HG02970 (cell line): ENCODE data around the gene EIF4E2.
A peak's percentile ranks its signal among the peaks of the same experiment; 100 is the strongest.

Experiments used
- ATAC-seq: cut with Tn5 transposase; IDR thresholded peaks from one replicate; pipeline ENCODE4 v1.9.1; 2021; ENCODE audit warnings: mild to moderate bottlenecking, moderate library complexity, moderate number of reproducible peaks; ENCODE audit not compliant: unreplicated experiment, low FRiP score

Gene EIF4E2

DNA sequence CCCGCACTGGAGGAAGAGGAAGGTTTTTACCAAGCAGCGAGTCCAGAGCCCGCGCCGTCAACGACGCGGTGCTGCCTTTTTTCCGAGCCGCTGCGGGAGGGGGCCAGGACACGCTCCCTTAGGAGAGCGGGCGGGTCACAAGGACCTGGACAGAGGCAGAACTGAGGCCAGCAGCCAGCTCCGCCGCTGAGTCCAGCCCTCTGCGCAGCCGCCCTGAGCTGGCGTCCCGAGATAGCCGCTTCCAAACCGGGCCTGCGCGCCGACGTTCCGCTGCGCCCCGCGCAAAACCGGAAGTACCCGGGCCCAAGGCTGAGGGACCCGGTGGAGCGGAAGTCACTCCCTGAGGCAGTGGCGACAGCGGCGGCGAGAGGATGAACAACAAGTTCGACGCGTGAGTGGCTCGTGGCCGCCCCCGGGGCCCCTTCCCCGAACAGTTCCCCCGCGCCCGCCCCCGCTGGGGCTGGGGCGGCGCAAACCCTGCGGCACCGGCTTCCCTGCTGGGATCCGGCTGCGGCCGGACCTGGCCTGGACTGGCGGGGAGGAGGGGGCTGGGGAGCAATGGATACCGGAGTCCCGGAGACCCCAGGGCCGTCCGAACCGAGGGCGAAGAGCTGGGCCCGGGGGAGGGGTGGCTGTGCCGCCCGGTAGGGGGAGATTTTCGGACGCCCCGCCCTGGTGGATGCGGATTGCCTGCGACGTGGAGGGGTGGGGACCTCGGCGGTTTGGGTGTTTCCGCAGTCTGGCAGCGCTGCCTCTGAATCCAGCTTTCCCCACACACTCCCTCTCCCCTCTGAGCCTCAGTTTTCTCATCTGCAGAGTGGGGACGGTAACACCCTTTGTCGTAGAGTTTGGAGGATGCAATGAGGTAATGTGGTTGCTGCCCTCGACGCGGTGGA, at the start of gene EIF4E2, which contains the start of gene TIGD1:
TSS of gene EIF4E2 (plus strand) at position 336 of the 896 bp plus-strand sequence. CDS start at position 372, 36 bp downstream.
TSS of gene TIGD1 (minus strand) at position 204 of the 896 bp plus-strand sequence. CDS start 675 bp downstream, outside the sequence.
- ATAC-seq: peak; percentile 89

GRCh38 chr2:232501331-232501771, 49.1 kb upstream of the EIF4E2 start:
- ATAC-seq: no peak

- no peak for ATAC-seq
Observed at GRCh38 chr2:232501794-232502390, 48.6 kb upstream of the EIF4E2 start.

DNA sequence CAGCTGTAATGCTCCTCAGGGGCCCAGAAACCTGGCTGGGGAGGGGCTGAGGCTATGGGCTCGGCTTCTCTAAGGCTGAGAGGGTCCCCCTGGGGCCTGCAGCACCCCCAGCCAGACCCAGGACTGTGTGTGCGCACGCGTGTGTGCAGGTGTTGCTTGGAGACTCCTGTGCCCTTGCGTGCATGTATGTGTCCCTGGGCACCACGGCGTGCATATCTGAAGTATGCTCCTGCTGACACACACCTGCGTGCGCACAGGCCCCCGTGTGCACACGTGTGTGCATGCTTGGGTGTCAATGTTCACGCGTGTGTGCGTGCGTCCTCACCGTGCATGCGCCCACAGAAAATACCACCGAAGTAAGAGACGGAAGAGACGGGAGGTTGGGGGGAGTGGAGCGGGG, 48.0 kb upstream of the EIF4E2 start:
- no peak for ATAC-seq

GRCh38 chr2:232502911-232503808, 47.3 kb upstream of the EIF4E2 start:
- no peak for ATAC-seq

GRCh38 chr2:232503809-232504323, 46.6 kb upstream of the EIF4E2 start:
- ATAC-seq: no peak

GRCh38 chr2:232504438-232504837, 46.1 kb upstream of the EIF4E2 start:
- no peak for ATAC-seq

- ATAC-seq: no peak
Observed at GRCh38 chr2:232505856-232506255, 44.6 kb upstream of the EIF4E2 start.

GRCh38 chr2:232506709-232507108, 43.8 kb upstream of the EIF4E2 start:
- ATAC-seq: no peak

DNA sequence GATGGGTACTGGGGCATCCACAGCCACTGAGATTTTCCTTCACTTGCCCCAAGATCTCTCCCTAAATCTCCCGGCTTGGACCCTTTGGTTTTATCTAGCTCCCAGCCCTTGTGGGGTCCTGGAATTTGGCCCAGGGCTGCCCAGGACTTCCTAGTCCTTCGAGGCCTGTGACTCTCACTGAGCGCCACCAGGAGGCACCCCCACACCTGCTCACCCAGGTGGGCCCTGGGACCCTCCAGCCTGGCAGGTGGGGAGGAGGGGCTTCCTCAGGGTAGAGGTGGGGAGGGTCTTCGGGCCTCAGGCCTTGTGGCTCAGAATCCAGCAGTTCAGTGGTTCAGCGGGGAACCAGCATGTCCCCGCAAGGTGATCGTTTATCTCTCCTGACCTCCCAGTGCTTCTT, 42.2 kb upstream of the EIF4E2 start:
- no peak for ATAC-seq

DNA sequence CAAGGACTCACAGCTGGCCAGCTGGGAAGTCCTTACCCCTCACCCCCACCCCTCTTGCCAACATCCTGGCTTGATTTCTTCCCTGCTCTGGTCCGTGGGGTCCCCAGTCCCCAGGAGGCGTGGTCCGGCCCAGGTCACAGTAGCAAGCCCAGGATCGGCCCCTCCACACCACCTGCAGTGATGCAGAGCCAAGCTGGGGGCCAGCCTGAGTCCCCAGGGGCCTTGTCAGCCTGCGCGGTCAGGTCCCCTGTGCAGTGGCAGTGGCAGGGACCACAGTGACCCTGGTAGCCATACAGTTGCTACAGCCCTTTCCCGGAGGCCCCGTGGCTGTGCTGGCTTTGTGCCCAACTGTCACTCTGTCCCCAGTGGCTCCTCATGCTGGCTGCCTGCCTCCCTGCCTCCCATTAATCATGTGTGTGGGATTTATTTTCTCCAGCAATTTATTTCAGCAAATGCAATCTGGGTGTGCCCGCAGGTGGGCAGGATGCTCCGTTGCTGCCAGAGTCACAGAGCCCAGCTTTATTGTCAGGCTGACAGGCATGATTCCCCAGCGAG, 39.1 kb upstream of the EIF4E2 start:
- no peak for ATAC-seq

DNA sequence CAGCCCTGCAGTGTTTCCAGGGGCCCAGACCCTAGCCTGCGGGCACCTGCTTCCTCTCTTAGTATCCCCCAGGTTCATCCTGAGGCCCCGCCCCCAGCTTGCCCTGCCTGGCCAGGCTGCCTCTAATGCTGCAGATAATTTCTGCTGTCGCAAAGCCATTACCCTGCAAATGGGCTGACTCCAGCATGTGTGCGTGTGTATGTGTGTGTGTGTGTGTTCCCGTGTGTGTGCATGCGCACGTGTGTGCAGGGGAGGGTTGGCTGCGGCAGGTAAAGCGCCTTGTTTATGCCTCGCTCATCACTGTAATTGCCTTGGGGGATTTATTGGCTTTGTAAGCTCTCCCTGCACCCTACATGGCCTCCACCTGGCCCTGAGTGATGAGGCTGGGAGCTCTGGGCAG, 37.9 kb upstream of the EIF4E2 start:
- no peak for ATAC-seq

DNA sequence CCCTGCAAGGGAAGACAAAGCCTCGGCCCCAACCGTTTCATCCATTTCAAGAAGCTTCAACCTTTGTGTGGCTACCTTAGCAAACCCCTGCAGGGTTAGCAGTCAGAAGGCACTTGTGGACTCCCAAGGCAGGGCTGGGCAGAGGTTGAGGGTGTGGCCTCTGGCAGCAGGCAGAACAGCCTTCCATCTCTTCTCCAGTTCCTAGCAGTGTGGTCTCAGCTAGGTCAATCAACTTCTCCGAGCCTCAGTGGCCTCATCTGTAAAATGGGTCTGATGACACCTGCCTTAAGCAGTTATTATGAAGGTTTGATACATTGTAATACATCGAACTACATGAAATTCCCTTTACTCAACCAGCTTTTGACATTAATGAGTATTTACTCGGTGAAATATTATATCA, 37.1 kb upstream of the EIF4E2 start:
- ATAC-seq: no peak

GRCh38 chr2:232515639-232516038, 34.9 kb upstream of the EIF4E2 start:
- ATAC-seq: no peak

DNA sequence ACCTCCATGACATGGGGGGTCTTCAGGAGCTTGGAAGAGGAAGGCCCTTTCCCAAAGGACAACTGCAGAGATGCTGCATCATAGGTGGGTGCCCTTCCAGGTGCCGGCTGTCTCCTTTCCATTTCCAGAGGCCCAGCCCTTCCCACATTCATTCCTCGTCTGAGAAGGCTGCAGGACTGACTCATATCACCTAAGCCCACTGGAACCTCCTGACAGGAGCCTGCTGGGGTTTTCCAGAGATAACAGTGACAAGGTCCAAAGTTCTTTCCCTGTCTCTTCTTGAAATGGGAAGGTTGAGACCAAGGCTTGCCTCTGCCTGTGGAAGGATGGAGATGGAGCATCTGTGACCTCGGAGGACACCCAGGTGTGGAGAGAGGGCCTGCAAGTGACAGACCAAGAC, 33.9 kb upstream of the EIF4E2 start:
- ATAC-seq: no peak

DNA sequence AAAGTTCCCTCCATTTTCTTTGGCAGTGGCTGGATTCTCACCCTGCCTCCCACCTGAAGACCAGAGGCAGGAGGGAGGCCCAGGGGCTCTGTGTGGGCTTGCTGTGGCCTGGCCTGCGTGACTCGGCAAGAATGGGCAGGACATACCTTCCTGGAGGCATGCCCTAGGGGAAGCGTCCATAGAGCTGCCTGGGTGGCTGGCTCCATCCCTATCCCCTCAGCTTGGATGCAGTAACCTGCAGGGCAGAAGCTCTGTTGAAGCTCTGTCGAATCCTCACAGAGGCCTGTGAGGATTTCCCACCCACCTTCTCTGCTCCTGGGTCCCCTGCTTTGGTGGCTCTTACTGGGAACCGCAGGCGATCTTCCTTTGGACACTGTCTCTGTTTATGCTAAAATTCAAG, 31.6 kb upstream of the EIF4E2 start:
- ATAC-seq: no peak

- no peak for ATAC-seq
Observed at GRCh38 chr2:232519581-232520438, 30.7 kb upstream of the EIF4E2 start, which contains the start of gene PRSS56. Gene PRSS56, plus strand, starts transcription at chr2:232520388. Its CDS starts 211 bp downstream, at chr2:232520599.

DNA sequence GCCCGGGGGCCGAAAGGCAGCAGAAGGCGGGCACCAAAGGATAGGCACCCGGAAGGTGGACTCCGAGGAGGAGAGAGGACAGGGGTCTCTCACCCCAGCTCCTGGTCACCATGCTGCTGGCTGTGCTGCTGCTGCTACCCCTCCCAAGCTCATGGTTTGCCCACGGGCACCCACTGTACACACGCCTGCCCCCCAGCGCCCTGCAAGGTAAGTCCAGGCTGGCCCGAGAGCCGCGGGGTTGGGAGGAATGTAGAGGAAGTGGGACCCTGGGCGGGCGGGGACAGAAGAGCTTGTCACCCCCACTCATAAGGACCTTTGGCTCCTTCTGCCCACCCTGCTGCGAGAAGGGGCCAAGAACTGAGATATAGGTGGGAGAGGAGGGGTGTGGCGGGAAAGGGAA, 30.0 kb upstream of the EIF4E2 start:
- ATAC-seq: no peak

GRCh38 chr2:232521098-232521497, 29.4 kb upstream of the EIF4E2 start:
- no peak for ATAC-seq
